Central memory CD8-positive, alpha-beta T cell (primary cell): Measurements from ENCODE around the gene LRRC37B.
A peak's percentile ranks its signal among the peaks of the same experiment; 100 is the strongest.
"Not testable (repeated sequence)": the region's sequence is repeated elsewhere in the genome, so short reads cannot be mapped to it uniquely, and the experiment has no call there.

Experiments used
- ATAC-seq: fragments of 150-1000 bp; cut with Tn5 transposase; replicated peaks from 2 replicates; pipeline ENCODE4 v1.10.0; 2022; ENCODE audit warnings: mild to moderate bottlenecking, moderate FRiP score, moderate number of reproducible peaks; ENCODE audit not compliant: poor library complexity, severe bottlenecking; ENCODE audit errors: extremely low read depth
- DNase-seq, 2 donors: peaks; one replicate each; pipeline ENCODE4 v3.0.0; 2021; ENCODE audit warnings: low spot score in 2 of 2
- H3K27ac Mint-ChIP-seq: one replicate; pipeline ENCODE4 v1.8.0; 2022; ENCODE audit warnings: low read depth, mild to moderate bottlenecking, moderate library complexity, mixed read lengths
- H3K27me3 Mint-ChIP-seq: one replicate; pipeline ENCODE4 v1.8.0; 2022; ENCODE audit warnings: mixed read lengths
- H3K36me3 Mint-ChIP-seq: one replicate; pipeline ENCODE4 v1.8.0; 2022; ENCODE audit warnings: mild to moderate bottlenecking, moderate library complexity, mixed read lengths; ENCODE audit not compliant: insufficient read depth
- H3K4me1 Mint-ChIP-seq: one replicate; pipeline ENCODE4 v1.8.0; 2022; ENCODE audit warnings: mixed read lengths
- H3K4me3 Mint-ChIP-seq: one replicate; pipeline ENCODE4 v1.8.0; 2022; ENCODE audit warnings: mild to moderate bottlenecking, moderate library complexity, mixed read lengths
- H3K9me3 Mint-ChIP-seq: one replicate; pipeline ENCODE4 v1.8.0; 2022; ENCODE audit warnings: mixed read lengths

Gene LRRC37B

GRCh38 chr17:32054985-32055384 lies 47.8 kb downstream of the LRRC37B start:
- DNase-seq, H3K27me3 Mint-ChIP-seq, H3K4me1 Mint-ChIP-seq, H3K4me3 Mint-ChIP-seq, ATAC-seq, H3K9me3 Mint-ChIP-seq, H3K36me3 Mint-ChIP-seq: not testable (repeated sequence)
- H3K27ac Mint-ChIP-seq: peak overlapping the region; percentile 55

GRCh38 chr17:32055425-32055824 lies 48.2 kb downstream of the LRRC37B start:
- not testable (repeated sequence) for H3K27me3 Mint-ChIP-seq, H3K27ac Mint-ChIP-seq, H3K4me3 Mint-ChIP-seq, H3K9me3 Mint-ChIP-seq, ATAC-seq, H3K36me3 Mint-ChIP-seq, DNase-seq, H3K4me1 Mint-ChIP-seq

GRCh38 chr17:32056500-32056899 lies 49.3 kb downstream of the LRRC37B start:
- H3K27ac Mint-ChIP-seq, H3K4me1 Mint-ChIP-seq, DNase-seq, H3K27me3 Mint-ChIP-seq, ATAC-seq, H3K36me3 Mint-ChIP-seq, H3K4me3 Mint-ChIP-seq, H3K9me3 Mint-ChIP-seq: not testable (repeated sequence)

GRCh38 chr17:32057460-32058105 lies 50.4 kb downstream of the LRRC37B start:
- H3K9me3 Mint-ChIP-seq, ATAC-seq, H3K4me3 Mint-ChIP-seq, H3K4me1 Mint-ChIP-seq, H3K36me3 Mint-ChIP-seq, DNase-seq, H3K27ac Mint-ChIP-seq, H3K27me3 Mint-ChIP-seq: not testable (repeated sequence)

- not testable (repeated sequence) for H3K27ac Mint-ChIP-seq, H3K4me1 Mint-ChIP-seq, H3K4me3 Mint-ChIP-seq, H3K9me3 Mint-ChIP-seq, H3K36me3 Mint-ChIP-seq, DNase-seq, H3K27me3 Mint-ChIP-seq
- peak; percentile 76 for ATAC-seq
These were observed 53.5 kb downstream of the LRRC37B start for GRCh38 chr17:32060695-32061094.

GRCh38 chr17:32061840-32062239 lies 54.7 kb downstream of the LRRC37B start:
- not testable (repeated sequence) for H3K4me1 Mint-ChIP-seq, ATAC-seq, H3K36me3 Mint-ChIP-seq, H3K27ac Mint-ChIP-seq, H3K27me3 Mint-ChIP-seq, H3K9me3 Mint-ChIP-seq, DNase-seq, H3K4me3 Mint-ChIP-seq

- not testable (repeated sequence) for H3K4me3 Mint-ChIP-seq, DNase-seq, H3K27ac Mint-ChIP-seq, H3K36me3 Mint-ChIP-seq, H3K27me3 Mint-ChIP-seq, ATAC-seq, H3K9me3 Mint-ChIP-seq
- peaks cover 10% of the 10 kb centered on the region for H3K4me1 Mint-ChIP-seq
These were observed 56.9 kb downstream of the LRRC37B start for GRCh38 chr17:32064091-32064490.

GRCh38 chr17:32066123-32066680 lies 59.0 kb downstream of the LRRC37B start:
- peaks cover 10% of the 10 kb centered on the region for H3K4me1 Mint-ChIP-seq
- H3K4me3 Mint-ChIP-seq, H3K27ac Mint-ChIP-seq: not testable (repeated sequence)

GRCh38 chr17:32066863-32067642 lies 59.9 kb downstream of the LRRC37B start:
- ATAC-seq (peak; percentile 95), DNase-seq (peak; percentile 31 to 59)
- not testable (repeated sequence) for H3K9me3 Mint-ChIP-seq, H3K27ac Mint-ChIP-seq, H3K27me3 Mint-ChIP-seq, H3K36me3 Mint-ChIP-seq
- Mint-ChIP-seq H3K4me1 (peaks cover 10% of the 10 kb centered on the region), H3K4me3 (peak overlapping the region; percentile 57)

More at GRCh38 chr17:32066123-32066680, 59.0 kb downstream of the LRRC37B start:
- not testable (repeated sequence) for H3K36me3 Mint-ChIP-seq, H3K27me3 Mint-ChIP-seq, ATAC-seq, H3K9me3 Mint-ChIP-seq, DNase-seq

- H3K27me3 Mint-ChIP-seq, H3K27ac Mint-ChIP-seq, H3K36me3 Mint-ChIP-seq, H3K9me3 Mint-ChIP-seq, H3K4me1 Mint-ChIP-seq, H3K4me3 Mint-ChIP-seq, DNase-seq, ATAC-seq: not testable (repeated sequence)
These were observed 61.9 kb downstream of the LRRC37B start for GRCh38 chr17:32069067-32069466.

GRCh38 chr17:32071961-32072360 lies 64.8 kb downstream of the LRRC37B start:
- H3K4me1 Mint-ChIP-seq, H3K36me3 Mint-ChIP-seq, DNase-seq, H3K4me3 Mint-ChIP-seq, H3K9me3 Mint-ChIP-seq, H3K27me3 Mint-ChIP-seq: not testable (repeated sequence)
- peak; percentile 81 for ATAC-seq
- peak overlapping the region; percentile 16 for H3K27ac Mint-ChIP-seq

- not testable (repeated sequence) for H3K27me3 Mint-ChIP-seq, H3K9me3 Mint-ChIP-seq, H3K27ac Mint-ChIP-seq, H3K4me1 Mint-ChIP-seq, ATAC-seq, DNase-seq, H3K4me3 Mint-ChIP-seq, H3K36me3 Mint-ChIP-seq
These were observed 65.9 kb downstream of the LRRC37B start for GRCh38 chr17:32073131-32073530.

GRCh38 chr17:32079753-32080152 lies 72.6 kb downstream of the LRRC37B start:
- H3K4me1 Mint-ChIP-seq, H3K27me3 Mint-ChIP-seq, H3K9me3 Mint-ChIP-seq, H3K36me3 Mint-ChIP-seq: not testable (repeated sequence)
- ATAC-seq: peak; percentile 95
- peak overlapping the region; percentile 80 for H3K27ac Mint-ChIP-seq
- peak overlapping the region; percentile 68 for H3K4me3 Mint-ChIP-seq
- DNase-seq: peak in 1 of 2 donors; percentile 60
